Measurements from ENCODE around the gene PACSIN3. TPM values are rescaled to one million over a fixed set of nuclear protein-coding genes. Genes with fewer than 3 reads are reported as not detected.
A peak's percentile ranks its signal among the peaks of the same experiment; 100 is the strongest.

Gene PACSIN3
- total and polyA plus RNA-seq, 2 of the 13 experiments (the other 11 are each of a cell fraction or from before 2014, with no cell fraction given): 47.9 to 93.3 TPM

- TF ChIP-seq MTF1 (CRISPR knock-in tag; IDR thresholded peaks at IDR 0.05) (no peak), NFE2 (CRISPR knock-in tag; IDR thresholded peaks at IDR 0.05) (no peak), PREB (CRISPR knock-in tag; IDR thresholded peaks at IDR 0.05) (no peak), ZFP37 (CRISPR knock-in tag; IDR thresholded peaks at IDR 0.05; ENCODE audit: borderline replicate concordance) (no peak), PTBP1 (IDR thresholded peaks at IDR 0.05; ENCODE audit: low read depth, low read length, poor library complexity, severe bottlenecking) (no peak), MAZ (IDR thresholded peaks at IDR 0.05; ENCODE audit: borderline replicate concordance, low read depth, low read length) (no peak), MAZ (CRISPR knock-in tag; IDR thresholded peaks at IDR 0.05; ENCODE audit: low read depth) (peak; percentile 26; the same call in 1 of the 2 replicates), KLF9 (CRISPR knock-in tag; IDR thresholded peaks at IDR 0.05; ENCODE audit: low read depth) (no peak), IRF1 (CRISPR knock-in tag; IDR thresholded peaks at IDR 0.05; ENCODE audit: low read depth) (no peak), SMAD3 (CRISPR knock-in tag; IDR thresholded peaks at IDR 0.05) (peak; percentile 26; the same call in 1 of the 2 replicates), TRIM22 (IDR thresholded peaks at IDR 0.05) (no peak), ZNF710 (CRISPR knock-in tag; IDR thresholded peaks at IDR 0.05; ENCODE audit: borderline replicate concordance) (no peak), ZNF143 (CRISPR knock-in tag; IDR thresholded peaks at IDR 0.05) (no peak), TGIF2 (CRISPR knock-in tag; IDR thresholded peaks at IDR 0.05) (no peak), KAT8 (CRISPR knock-in tag; IDR thresholded peaks at IDR 0.05) (no peak), ZNF430 (CRISPR knock-in tag; IDR thresholded peaks at IDR 0.05) (no peak; the same call in 1 of the 2 replicates), KDM4B (CRISPR knock-in tag; IDR thresholded peaks at IDR 0.05) (peak; percentile 33; the same call in 1 of the 2 replicates), SNAPC4 (CRISPR knock-in tag; IDR thresholded peaks at IDR 0.05) (no peak), ATF4 (CRISPR knock-in tag; IDR thresholded peaks at IDR 0.05) (no peak)
These were observed at the start of gene PACSIN3 (continued) for GRCh38 chr11:47186076-47186699.
